ENCODE data around the gene TMEM132A. TPM values are rescaled to one million over a fixed set of nuclear protein-coding genes. Genes with fewer than 3 reads are reported as not detected.
A peak's percentile ranks its signal among the peaks of the same experiment; 100 is the strongest.

The TMEM132A gene
- total and polyA plus RNA-seq, 9 of the 15 experiments (the other 6 are each of a cell fraction or from before 2014, with no cell fraction given) = 0.04 to 1.1 (median 0.18) TPM; not detected in 4

DNA sequence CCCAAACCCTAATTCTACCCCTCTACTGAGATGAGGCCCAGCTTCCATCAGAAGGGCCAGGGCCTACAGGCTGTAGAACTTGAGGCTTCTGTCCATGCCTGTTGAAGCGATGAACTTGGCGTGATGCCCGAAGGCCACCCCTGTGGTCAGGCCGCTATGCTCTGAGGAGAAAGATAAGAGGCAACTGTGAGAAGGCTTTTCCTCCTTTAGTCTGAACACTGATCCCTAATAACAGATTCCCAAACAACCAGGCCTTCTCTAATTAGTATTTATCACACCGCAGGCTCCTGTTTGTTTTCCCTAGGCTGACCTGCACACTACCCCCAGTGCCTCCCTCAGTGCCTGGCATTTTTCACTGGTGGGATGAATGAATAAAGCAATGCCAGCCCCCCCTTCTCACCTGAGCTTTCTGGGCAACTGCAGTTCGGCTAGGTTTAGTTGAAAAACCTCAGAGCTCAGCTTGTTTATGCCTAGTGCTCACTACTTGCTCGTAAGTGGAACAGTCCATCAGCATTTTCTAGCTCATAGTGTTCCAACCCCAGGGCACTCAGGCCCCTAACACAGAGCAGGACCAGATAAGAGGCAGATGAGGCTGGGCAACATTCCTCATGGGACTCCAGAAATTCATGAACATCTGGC lies 33.0 kb upstream of the TMEM132A start (continued):
- TF ChIP-seq, protein P1, sequence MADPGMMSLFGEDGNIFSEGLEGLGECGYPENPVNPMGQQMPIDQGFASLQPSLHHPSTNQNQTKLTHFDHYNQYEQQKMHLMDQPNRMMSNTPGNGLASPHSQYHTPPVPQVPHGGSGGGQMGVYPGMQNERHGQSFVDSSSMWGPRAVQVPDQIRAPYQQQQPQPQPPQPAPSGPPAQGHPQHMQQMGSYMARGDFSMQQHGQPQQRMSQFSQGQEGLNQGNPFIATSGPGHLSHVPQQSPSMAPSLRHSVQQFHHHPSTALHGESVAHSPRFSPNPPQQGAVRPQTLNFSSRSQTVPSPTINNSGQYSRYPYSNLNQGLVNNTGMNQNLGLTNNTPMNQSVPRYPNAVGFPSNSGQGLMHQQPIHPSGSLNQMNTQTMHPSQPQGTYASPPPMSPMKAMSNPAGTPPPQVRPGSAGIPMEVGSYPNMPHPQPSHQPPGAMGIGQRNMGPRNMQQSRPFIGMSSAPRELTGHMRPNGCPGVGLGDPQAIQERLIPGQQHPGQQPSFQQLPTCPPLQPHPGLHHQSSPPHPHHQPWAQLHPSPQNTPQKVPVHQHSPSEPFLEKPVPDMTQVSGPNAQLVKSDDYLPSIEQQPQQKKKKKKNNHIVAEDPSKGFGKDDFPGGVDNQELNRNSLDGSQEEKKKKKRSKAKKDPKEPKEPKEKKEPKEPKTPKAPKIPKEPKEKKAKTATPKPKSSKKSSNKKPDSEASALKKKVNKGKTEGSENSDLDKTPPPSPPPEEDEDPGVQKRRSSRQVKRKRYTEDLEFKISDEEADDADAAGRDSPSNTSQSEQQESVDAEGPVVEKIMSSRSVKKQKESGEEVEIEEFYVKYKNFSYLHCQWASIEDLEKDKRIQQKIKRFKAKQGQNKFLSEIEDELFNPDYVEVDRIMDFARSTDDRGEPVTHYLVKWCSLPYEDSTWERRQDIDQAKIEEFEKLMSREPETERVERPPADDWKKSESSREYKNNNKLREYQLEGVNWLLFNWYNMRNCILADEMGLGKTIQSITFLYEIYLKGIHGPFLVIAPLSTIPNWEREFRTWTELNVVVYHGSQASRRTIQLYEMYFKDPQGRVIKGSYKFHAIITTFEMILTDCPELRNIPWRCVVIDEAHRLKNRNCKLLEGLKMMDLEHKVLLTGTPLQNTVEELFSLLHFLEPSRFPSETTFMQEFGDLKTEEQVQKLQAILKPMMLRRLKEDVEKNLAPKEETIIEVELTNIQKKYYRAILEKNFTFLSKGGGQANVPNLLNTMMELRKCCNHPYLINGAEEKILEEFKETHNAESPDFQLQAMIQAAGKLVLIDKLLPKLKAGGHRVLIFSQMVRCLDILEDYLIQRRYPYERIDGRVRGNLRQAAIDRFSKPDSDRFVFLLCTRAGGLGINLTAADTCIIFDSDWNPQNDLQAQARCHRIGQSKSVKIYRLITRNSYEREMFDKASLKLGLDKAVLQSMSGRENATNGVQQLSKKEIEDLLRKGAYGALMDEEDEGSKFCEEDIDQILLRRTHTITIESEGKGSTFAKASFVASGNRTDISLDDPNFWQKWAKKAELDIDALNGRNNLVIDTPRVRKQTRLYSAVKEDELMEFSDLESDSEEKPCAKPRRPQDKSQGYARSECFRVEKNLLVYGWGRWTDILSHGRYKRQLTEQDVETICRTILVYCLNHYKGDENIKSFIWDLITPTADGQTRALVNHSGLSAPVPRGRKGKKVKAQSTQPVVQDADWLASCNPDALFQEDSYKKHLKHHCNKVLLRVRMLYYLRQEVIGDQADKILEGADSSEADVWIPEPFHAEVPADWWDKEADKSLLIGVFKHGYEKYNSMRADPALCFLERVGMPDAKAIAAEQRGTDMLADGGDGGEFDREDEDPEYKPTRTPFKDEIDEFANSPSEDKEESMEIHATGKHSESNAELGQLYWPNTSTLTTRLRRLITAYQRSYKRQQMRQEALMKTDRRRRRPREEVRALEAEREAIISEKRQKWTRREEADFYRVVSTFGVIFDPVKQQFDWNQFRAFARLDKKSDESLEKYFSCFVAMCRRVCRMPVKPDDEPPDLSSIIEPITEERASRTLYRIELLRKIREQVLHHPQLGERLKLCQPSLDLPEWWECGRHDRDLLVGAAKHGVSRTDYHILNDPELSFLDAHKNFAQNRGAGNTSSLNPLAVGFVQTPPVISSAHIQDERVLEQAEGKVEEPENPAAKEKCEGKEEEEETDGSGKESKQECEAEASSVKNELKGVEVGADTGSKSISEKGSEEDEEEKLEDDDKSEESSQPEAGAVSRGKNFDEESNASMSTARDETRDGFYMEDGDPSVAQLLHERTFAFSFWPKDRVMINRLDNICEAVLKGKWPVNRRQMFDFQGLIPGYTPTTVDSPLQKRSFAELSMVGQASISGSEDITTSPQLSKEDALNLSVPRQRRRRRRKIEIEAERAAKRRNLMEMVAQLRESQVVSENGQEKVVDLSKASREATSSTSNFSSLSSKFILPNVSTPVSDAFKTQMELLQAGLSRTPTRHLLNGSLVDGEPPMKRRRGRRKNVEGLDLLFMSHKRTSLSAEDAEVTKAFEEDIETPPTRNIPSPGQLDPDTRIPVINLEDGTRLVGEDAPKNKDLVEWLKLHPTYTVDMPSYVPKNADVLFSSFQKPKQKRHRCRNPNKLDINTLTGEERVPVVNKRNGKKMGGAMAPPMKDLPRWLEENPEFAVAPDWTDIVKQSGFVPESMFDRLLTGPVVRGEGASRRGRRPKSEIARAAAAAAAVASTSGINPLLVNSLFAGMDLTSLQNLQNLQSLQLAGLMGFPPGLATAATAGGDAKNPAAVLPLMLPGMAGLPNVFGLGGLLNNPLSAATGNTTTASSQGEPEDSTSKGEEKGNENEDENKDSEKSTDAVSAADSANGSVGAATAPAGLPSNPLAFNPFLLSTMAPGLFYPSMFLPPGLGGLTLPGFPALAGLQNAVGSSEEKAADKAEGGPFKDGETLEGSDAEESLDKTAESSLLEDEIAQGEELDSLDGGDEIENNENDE (IDR thresholded peaks at IDR 0.05; ENCODE audit: low read depth, low read length) = no peak
- TF ChIP-seq ZFX (CRISPR knock-in tag; IDR thresholded peaks at IDR 0.05) = peak; percentile 55
- 0 out of 2 replicates have a peak, but pooled peaks have one; percentile 32 for TF ChIP-seq MYNN (IDR thresholded peaks at IDR 0.05)
- TF ChIP-seq MYNN (CRISPR knock-in tag; IDR thresholded peaks at IDR 0.05) = no peak
- TF ChIP-seq MAZ (CRISPR knock-in tag; conservative IDR thresholded peaks at IDR 0.05 in 1 of 2, IDR thresholded peaks at IDR 0.05 in 1 of 2) = 0 out of 4 replicates have a peak, but pooled peaks of 1 of the 2 experiments have one; percentile 21
- TF ChIP-seq TARDBP (IDR thresholded peaks at IDR 0.05) = no peak
- TF ChIP-seq, protein P2, sequence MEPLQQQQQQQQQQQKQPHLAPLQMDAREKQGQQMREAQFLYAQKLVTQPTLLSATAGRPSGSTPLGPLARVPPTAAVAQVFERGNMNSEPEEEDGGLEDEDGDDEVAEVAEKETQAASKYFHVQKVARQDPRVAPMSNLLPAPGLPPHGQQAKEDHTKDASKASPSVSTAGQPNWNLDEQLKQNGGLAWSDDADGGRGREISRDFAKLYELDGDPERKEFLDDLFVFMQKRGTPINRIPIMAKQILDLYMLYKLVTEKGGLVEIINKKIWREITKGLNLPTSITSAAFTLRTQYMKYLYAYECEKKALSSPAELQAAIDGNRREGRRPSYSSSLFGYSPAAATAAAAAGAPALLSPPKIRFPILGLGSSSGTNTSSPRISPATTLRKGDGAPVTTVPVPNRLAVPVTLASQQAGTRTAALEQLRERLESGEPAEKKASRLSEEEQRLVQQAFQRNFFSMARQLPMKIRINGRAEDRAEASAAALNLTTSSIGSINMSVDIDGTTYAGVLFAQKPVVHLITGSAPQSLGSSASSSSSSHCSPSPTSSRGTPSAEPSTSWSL (CRISPR knock-in tag; IDR thresholded peaks at IDR 0.05; ENCODE audit: borderline replicate concordance) = no peak
- peak; percentile 83; the same call in 1 of the 2 replicates for TF ChIP-seq ESRRA (IDR thresholded peaks at IDR 0.05; ENCODE audit: borderline replicate concordance, low read depth)
- peak; percentile 48; the same call in 1 of the 2 replicates for TF ChIP-seq ZEB2 (IDR thresholded peaks at IDR 0.05)
- no peak for TF ChIP-seq TSC22D4 (tag; IDR thresholded peaks at IDR 0.05)
- no peak for TF ChIP-seq ASH1L (IDR thresholded peaks at IDR 0.05; ENCODE audit: borderline replicate concordance, low read depth, partially characterized antibody)
- TF ChIP-seq U2AF2 (optimal IDR thresholded peaks at IDR 0.05; ENCODE audit: low read depth, low read length) = no peak
- peak; percentile 80 for TF ChIP-seq SMARCE1 (IDR thresholded peaks at IDR 0.05)
- no peak; the same call in 1 of the 2 replicates for TF ChIP-seq SMAD4 (CRISPR knock-in tag; conservative IDR thresholded peaks at IDR 0.05)
- peak; percentile 33; the same call in 1 of the 2 replicates for TF ChIP-seq ATF7 (IDR thresholded peaks at IDR 0.05)
- no peak for TF ChIP-seq PCBP1 (IDR thresholded peaks at IDR 0.05; ENCODE audit: low read depth, low read length, poor library complexity, severe bottlenecking)
